ENCODE data around the gene MRPL16. TPM values are rescaled to one million over a fixed set of nuclear protein-coding genes. Genes with fewer than 3 reads are reported as not detected.

Gene MRPL16
- total and polyA plus RNA-seq, 2 of the 13 experiments (the other 11 are each of a cell fraction or from before 2014, with no cell fraction given): 45.3 to 62.6 TPM

- peaks cover 30% of the 10 kb centered on the region for H3K4me1 ChIP-seq (ENCODE audit: insufficient read depth, low read length)
- ChIA-PET POLR2A (no interaction called here), CTCF (ENCODE audit: low intra/inter-chr PET ratio, low total read pairs) (no interaction called here)
- H3K27ac ChIP-seq (ENCODE audit: extremely low read length, insufficient read depth, low read length): no peak overlapping the region
- BruUV-seq (replicated peaks): no TSS peak
- intact Hi-C loops (cut with micrococcal nuclease; ENCODE audit: unreplicated experiment): no loop called here
- H3K36me3 ChIP-seq (replicated peaks in 1 of 2; ENCODE audit: control insufficient read depth in 1 of 2, insufficient read depth in 2 of 2, low read length in 2 of 2): peaks cover 0 to 4% of the 10 kb centered on the region in 2 experiments; a peak in 2 of 5 replicates
- ATAC-seq: no peak
- H4K20me1 ChIP-seq (ENCODE audit: insufficient read depth, low read length): no peaks in the 10 kb centered on the region
- peaks cover 9% of the 10 kb centered on the region for H3K79me2 ChIP-seq (ENCODE audit: insufficient read depth, low read length)
- no peak overlapping the region for H2AFZ ChIP-seq (ENCODE audit: low read length)
- in situ Hi-C loops (cut with HindIII; ENCODE audit: extremely low pct_ligation_motif_present, low pct_unique_long_range_greater_than_20kb): no loop called here
- H3K9ac ChIP-seq (ENCODE audit: insufficient read depth, low read depth, low read length): no peak overlapping the region
- H3K27me3 ChIP-seq (ENCODE audit: control insufficient read depth in 1 of 2, insufficient read depth in 2 of 2, low read length in 2 of 2): no peaks in the 10 kb centered on the region
- H3K4me3 ChIP-seq (replicated peaks in 1 of 3; ENCODE audit: insufficient read depth in 1 of 3, low read depth in 2 of 3, low read length in 3 of 3): no peak overlapping the region
- no peaks in the 10 kb centered on the region for H3K9me3 ChIP-seq (ENCODE audit: low read length)
- 100% methylated on average over 4 of the region's 4 CpGs for WGBS (ENCODE audit: low lambda C conversion rate)
- no peak for DNase-seq (ENCODE audit: low spot score)
- no peak overlapping the region for H3K4me2 ChIP-seq (ENCODE audit: low read depth, low read length)
- no peak for FAIRE-seq
- no peak for TF ChIP-seq KLF6 (CRISPR knock-in tag; IDR thresholded peaks at IDR 0.05)
Measured at GRCh38 chr11:59760771-59761170, 49.8 kb downstream of the MRPL16 start.

GRCh38 chr11:59759900-59760299 is 50.7 kb downstream of the MRPL16 start:
- no peak for FAIRE-seq
- no peak overlapping the region for H2AFZ ChIP-seq (ENCODE audit: low read length)
- H3K36me3 ChIP-seq (replicated peaks in 1 of 2; ENCODE audit: control insufficient read depth in 1 of 2, insufficient read depth in 2 of 2, low read length in 2 of 2): peaks cover 0 to 4% of the 10 kb centered on the region in 2 experiments; a peak in 2 of 5 replicates
- DNase-seq (ENCODE audit: low spot score): no peak
- no peak overlapping the region for H3K4me2 ChIP-seq (ENCODE audit: low read depth, low read length)
- in situ Hi-C loops (cut with HindIII; ENCODE audit: extremely low pct_ligation_motif_present, low pct_unique_long_range_greater_than_20kb) (loop anchor here (5.0 kb wide), 1 partner anchor 42 kb away; no protein-coding TSS in a partner anchor), intact Hi-C loops (cut with micrococcal nuclease; ENCODE audit: unreplicated experiment) (no loop called here)
- ChIA-PET POLR2A (no interaction called here), CTCF (ENCODE audit: low intra/inter-chr PET ratio, low total read pairs) (no interaction called here)
- BruUV-seq (replicated peaks): no TSS peak
- TF ChIP-seq SUZ12 (IDR thresholded peaks at IDR 0.05; ENCODE audit: low read depth, low read length) (no peak), SIN3B (IDR thresholded peaks at IDR 0.05; ENCODE audit: low read length) (no peak), PRDM10 (CRISPR knock-in tag; IDR thresholded peaks at IDR 0.05; ENCODE audit: low read depth) (no peak), SMAD3 (CRISPR knock-in tag; IDR thresholded peaks at IDR 0.05) (no peak), NR2F1 (CRISPR knock-in tag; IDR thresholded peaks at IDR 0.05) (no peak), TFAP4 (IDR thresholded peaks at IDR 0.05; ENCODE audit: borderline replicate concordance, low read depth) (no peak), SMC3 (IDR thresholded peaks at IDR 0.05; ENCODE audit: low read length) (no peak), ZFP90 (CRISPR knock-in tag; IDR thresholded peaks at IDR 0.05; ENCODE audit: borderline replicate concordance) (no peak), KDM3A (CRISPR knock-in tag; IDR thresholded peaks at IDR 0.05; ENCODE audit: low read depth) (no peak), MATR3 (CRISPR knock-in tag; IDR thresholded peaks at IDR 0.05) (no peak), ZNF572 (CRISPR knock-in tag; IDR thresholded peaks at IDR 0.05) (no peak), CHD4 (IDR thresholded peaks at IDR 0.05; ENCODE audit: borderline replicate concordance, low read length) (no peak)
- H3K27ac ChIP-seq (ENCODE audit: extremely low read length, insufficient read depth, low read length): no peak overlapping the region
- H3K27me3 ChIP-seq (ENCODE audit: control insufficient read depth in 1 of 2, insufficient read depth in 2 of 2, low read length in 2 of 2): no peaks in the 10 kb centered on the region; a peak in 1 of 5 replicates
- no peaks in the 10 kb centered on the region for H4K20me1 ChIP-seq (ENCODE audit: insufficient read depth, low read length)
- WGBS (ENCODE audit: low lambda C conversion rate): 91% methylated on average over 4 of the region's 4 CpGs
- no peak for ATAC-seq
- peaks cover 9% of the 10 kb centered on the region for H3K79me2 ChIP-seq (ENCODE audit: insufficient read depth, low read length)
- no peak overlapping the region for H3K4me3 ChIP-seq (replicated peaks in 1 of 3; ENCODE audit: insufficient read depth in 1 of 3, low read depth in 2 of 3, low read length in 3 of 3)
- peaks cover 30% of the 10 kb centered on the region for H3K4me1 ChIP-seq (ENCODE audit: insufficient read depth, low read length)
- no peak overlapping the region for H3K9ac ChIP-seq (ENCODE audit: insufficient read depth, low read depth, low read length)
- no peaks in the 10 kb centered on the region for H3K9me3 ChIP-seq (ENCODE audit: low read length)
